Measurements from ENCODE around the gene EDN1. TPM values are rescaled to one million over a fixed set of nuclear protein-coding genes. Genes with fewer than 3 reads are reported as not detected.

Gene EDN1
- total and polyA plus RNA-seq, 10 of the 15 experiments (the other 5 are each of a cell fraction or from before 2014, with no cell fraction given): 2.0 to 6.6 (median 3.1) TPM

DNA sequence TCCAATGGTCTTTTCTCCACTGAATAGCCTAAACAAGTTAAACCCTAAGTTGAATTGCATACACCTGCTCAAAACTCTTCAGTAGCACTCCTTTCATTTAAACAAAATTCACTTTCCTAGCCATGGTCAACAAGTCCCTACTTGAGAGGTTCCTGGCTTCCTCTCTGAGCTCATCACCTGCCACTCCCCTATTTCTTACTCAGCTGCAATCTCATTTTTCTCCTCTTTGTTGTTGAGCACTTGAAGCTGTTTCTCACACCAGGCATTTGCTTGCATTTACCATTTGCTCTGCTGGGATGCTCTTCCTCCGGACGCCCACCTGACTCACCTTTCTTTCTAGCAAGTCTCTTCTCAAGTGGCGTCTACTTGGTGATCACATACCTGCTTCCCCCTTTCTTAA, 38.5 kb downstream of the EDN1 start:
- H3K4me1 ChIP-seq (ENCODE audit: control insufficient read depth, insufficient read depth, low read length): no peaks in the 10 kb centered on the region
- ChIA-PET SMC1A (ENCODE audit: uncharacterized antibody, unreplicated experiment) (interaction anchor here (0.8 to 8.6 kb wide), 5 partner anchors 17 to 175 kb away, joined by 3 to 270 read pairs (median 3); no protein-coding TSS in a partner anchor), RAD21 (ENCODE audit: unreplicated experiment) (interaction anchor here (0.8 to 2.8 kb wide), 3 partner anchors 26 to 154 kb away, joined by 3 to 10 read pairs (median 5); partner anchors contain the start of gene EDN1), POLR2A (interaction anchor here (1.0 kb wide), 1 partner anchor 32 kb away, joined by 4 read pairs; no protein-coding TSS in a partner anchor), CTCF (interaction anchor here (1.4 to 3.6 kb wide), 2 partner anchors 30 to 176 kb away, joined by 6 to 13 read pairs; no protein-coding TSS in a partner anchor)
- TF ChIP-seq CREM (IDR thresholded peaks at IDR 0.05; ENCODE audit: low read depth) (no peak), EP300 (IDR thresholded peaks at IDR 0.05; ENCODE audit: borderline replicate concordance in 1 of 2, control insufficient read depth in 1 of 2, low read depth in 2 of 2, low read length in 2 of 2) (no peak), FOXK2 (IDR thresholded peaks at IDR 0.05) (no peak), ZNF217 (IDR thresholded peaks at IDR 0.05) (no peak), STAT1 (conservative IDR thresholded peaks at IDR 0.05) (no peak), ZNF622 (IDR thresholded peaks at IDR 0.05) (no peak), MYC (IDR thresholded peaks at IDR 0.05; ENCODE audit: insufficient read depth, insufficient read length, insufficient replicate concordance, low read length, severe bottlenecking) (no peak), ATF7 (IDR thresholded peaks at IDR 0.05; ENCODE audit: low read depth) (no peak), EGR1 (IDR thresholded peaks at IDR 0.05; ENCODE audit: borderline replicate concordance in 1 of 2, low read depth in 2 of 2, low read length in 2 of 2) (no peak), TCF7 (IDR thresholded peaks at IDR 0.05; ENCODE audit: borderline replicate concordance) (no peak), IKZF1 (conservative IDR thresholded peaks at IDR 0.05) (no peak), YBX1 (IDR thresholded peaks at IDR 0.05) (no peak), SP1 (IDR thresholded peaks at IDR 0.05; ENCODE audit: low read depth, low read length) (no peak)
- TF ChIP-seq, protein P1, sequence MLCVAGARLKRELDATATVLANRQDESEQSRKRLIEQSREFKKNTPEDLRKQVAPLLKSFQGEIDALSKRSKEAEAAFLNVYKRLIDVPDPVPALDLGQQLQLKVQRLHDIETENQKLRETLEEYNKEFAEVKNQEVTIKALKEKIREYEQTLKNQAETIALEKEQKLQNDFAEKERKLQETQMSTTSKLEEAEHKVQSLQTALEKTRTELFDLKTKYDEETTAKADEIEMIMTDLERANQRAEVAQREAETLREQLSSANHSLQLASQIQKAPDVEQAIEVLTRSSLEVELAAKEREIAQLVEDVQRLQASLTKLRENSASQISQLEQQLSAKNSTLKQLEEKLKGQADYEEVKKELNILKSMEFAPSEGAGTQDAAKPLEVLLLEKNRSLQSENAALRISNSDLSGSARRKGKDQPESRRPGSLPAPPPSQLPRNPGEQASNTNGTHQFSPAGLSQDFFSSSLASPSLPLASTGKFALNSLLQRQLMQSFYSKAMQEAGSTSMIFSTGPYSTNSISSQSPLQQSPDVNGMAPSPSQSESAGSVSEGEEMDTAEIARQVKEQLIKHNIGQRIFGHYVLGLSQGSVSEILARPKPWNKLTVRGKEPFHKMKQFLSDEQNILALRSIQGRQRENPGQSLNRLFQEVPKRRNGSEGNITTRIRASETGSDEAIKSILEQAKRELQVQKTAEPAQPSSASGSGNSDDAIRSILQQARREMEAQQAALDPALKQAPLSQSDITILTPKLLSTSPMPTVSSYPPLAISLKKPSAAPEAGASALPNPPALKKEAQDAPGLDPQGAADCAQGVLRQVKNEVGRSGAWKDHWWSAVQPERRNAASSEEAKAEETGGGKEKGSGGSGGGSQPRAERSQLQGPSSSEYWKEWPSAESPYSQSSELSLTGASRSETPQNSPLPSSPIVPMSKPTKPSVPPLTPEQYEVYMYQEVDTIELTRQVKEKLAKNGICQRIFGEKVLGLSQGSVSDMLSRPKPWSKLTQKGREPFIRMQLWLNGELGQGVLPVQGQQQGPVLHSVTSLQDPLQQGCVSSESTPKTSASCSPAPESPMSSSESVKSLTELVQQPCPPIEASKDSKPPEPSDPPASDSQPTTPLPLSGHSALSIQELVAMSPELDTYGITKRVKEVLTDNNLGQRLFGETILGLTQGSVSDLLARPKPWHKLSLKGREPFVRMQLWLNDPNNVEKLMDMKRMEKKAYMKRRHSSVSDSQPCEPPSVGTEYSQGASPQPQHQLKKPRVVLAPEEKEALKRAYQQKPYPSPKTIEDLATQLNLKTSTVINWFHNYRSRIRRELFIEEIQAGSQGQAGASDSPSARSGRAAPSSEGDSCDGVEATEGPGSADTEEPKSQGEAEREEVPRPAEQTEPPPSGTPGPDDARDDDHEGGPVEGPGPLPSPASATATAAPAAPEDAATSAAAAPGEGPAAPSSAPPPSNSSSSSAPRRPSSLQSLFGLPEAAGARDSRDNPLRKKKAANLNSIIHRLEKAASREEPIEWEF (IDR thresholded peaks at IDR 0.05; ENCODE audit: insufficient replicate concordance, low read depth, low read length): no peak
- no peak overlapping the region for H3K27ac ChIP-seq (ENCODE audit: control insufficient read depth, insufficient read depth)
- in situ Hi-C loops (cut with MboI) (no loop called here), intact Hi-C loops (cut with micrococcal nuclease; ENCODE audit: unreplicated experiment) (no loop called here)
- no TSS peak for BruUV-seq (replicated peaks)
- H3K9me3 ChIP-seq (replicated peaks; ENCODE audit: control insufficient read depth, insufficient read depth, low read length): no peaks in the 10 kb centered on the region; the same call in 2 of the 3 replicates
- H3K4me3 ChIP-seq: no peak overlapping the region
- no peaks in the 10 kb centered on the region for H3K79me2 ChIP-seq (ENCODE audit: control insufficient read depth, insufficient read depth, low read length)
- no peak for DNase-seq (ENCODE audit: low read depth, low spot score)
- ATAC-seq: no peak
- no peak overlapping the region for H3K4me2 ChIP-seq (ENCODE audit: control insufficient read depth, insufficient read depth)
- H3K27me3 ChIP-seq (replicated peaks in 1 of 2; ENCODE audit: control insufficient read depth in 2 of 2, insufficient read depth in 2 of 2, low read length in 1 of 2): no peaks in the 10 kb centered on the region
- no peak overlapping the region for H3K9ac ChIP-seq (ENCODE audit: control insufficient read depth, insufficient read depth, low read length)
- no peaks in the 10 kb centered on the region for H4K20me1 ChIP-seq (ENCODE audit: control insufficient read depth, insufficient read depth)
- no peak for FAIRE-seq
- WGBS (ENCODE audit: insufficient coverage, insufficient replicate concordance, low lambda C conversion rate, missing lambda C conversion rate): 67% methylated on average over 3 of the region's 3 CpGs
- no peak overlapping the region for H2AFZ ChIP-seq (ENCODE audit: control insufficient read depth, low read depth, low read length)
- H3K36me3 ChIP-seq (ENCODE audit: control insufficient read depth in 2 of 2, insufficient read depth in 2 of 2, low read length in 1 of 2): no peaks in the 10 kb centered on the region
